Sigmoid colon (tissue), 7 donors: Measurements from ENCODE around the gene CPN2. TPM values are rescaled to one million over a fixed set of nuclear protein-coding genes. Genes with fewer than 3 reads are reported as not detected.

ENCODE experiments used
- DNase-seq: peaks from one replicate; pipeline ENCODE4 v3.0.0-alpha.2; 2019
- H3K27ac ChIP-seq, 4 donors: fragments of 200-600 bp; sonication (generic); one replicate each; pipeline ENCODE4 v1.5.1; 2016 to 2019; ENCODE audit warnings: mild to moderate bottlenecking in 1 of 4
- H3K27me3 ChIP-seq, 3 donors: fragments of 200-600 bp; sonication (generic); one replicate each; pipeline ENCODE4 v1.5.1; 2019; ENCODE audit warnings: mild to moderate bottlenecking in 1 of 3
- H3K36me3 ChIP-seq, 4 donors: fragments of 200-600 bp; sonication (generic); one replicate each; pipeline ENCODE4 v1.5.1; 2016 to 2019
- H3K4me1 ChIP-seq, 4 donors: fragments of 200-600 bp; sonication (generic); one replicate each; pipeline ENCODE4 v1.5.1; 2017 to 2019
- H3K4me3 ChIP-seq, 4 donors: fragments of 200-600 bp; sonication (generic); one replicate each; pipeline ENCODE4 v1.5.1; 2017 to 2019; ENCODE audit warnings: mild to moderate bottlenecking in 2 of 4, moderate library complexity in 1 of 4
- H3K9me3 ChIP-seq, 4 donors: fragments of 200-600 bp in 3 of 4; sonication (generic) in 3 of 4; one replicate each; pipeline versions ENCODE4 v1.5.1 to v1.6.1; 2013 to 2019
- EP300 ChIP-seq, 4 donors: sonication (generic); formaldehyde crosslinking; IDR thresholded peaks; one replicate each; pipeline ENCODE4 v1.6.1; 2017; ENCODE audit warnings: antibody characterized with exemption in 4 of 4
- POLR2A ChIP-seq, 2 donors: fragments of 450-650 bp; IDR thresholded peaks; one replicate each; pipeline ENCODE4 v1.6.1; 2016; ENCODE audit warnings: antibody characterized with exemption in 2 of 2, mild to moderate bottlenecking in 2 of 2, moderate library complexity in 2 of 2
- POLR2AphosphoS5 ChIP-seq, 4 donors: sonication (generic); formaldehyde crosslinking; IDR thresholded peaks; one replicate each; pipeline ENCODE4 v1.6.1; 2017; ENCODE audit warnings: antibody characterized with exemption in 4 of 4
- WGBS, 2 donors: extraction: QIAGEN DNeasy Blood & Tissue Kit; methylation state at CpG; one replicate each; pipeline ENCODE4 v1.1.7; 2013; 5-methylcytosine and 5-hydroxymethylcytosine counted together
- intact Hi-C: fragments of 100-400 bp; cut with DNase I; formaldehyde crosslinking; loops from one replicate; pipeline ENCODE4 v1.15.1; 2023
- polyA plus RNA-seq, 3 donors: library from polyadenylated mRNA; stranded (reverse); fragments of 200-250 nt; gene quantifications; one replicate each; pipeline ENCODE4 v1.2.3, GENCODE V29; 2013
- total RNA-seq, 4 donors: library from RNA; depleted of rRNA; stranded (reverse); fragments of >200 nt; gene quantifications; one replicate each; pipeline ENCODE4 v1.1.0, GENCODE V29; 2016
- TF ChIP-seq, protein P1 (sequence below), 4 experiments: fragments of 450-650 bp in 3 of 4; fragments of 200-600 bp in 1 of 4; IDR thresholded peaks; one replicate each; pipeline ENCODE4 v1.5.1; 2016 to 2019; ENCODE audit warnings: antibody characterized with exemption in 4 of 4, mild to moderate bottlenecking in 3 of 4, moderate library complexity in 2 of 4
- donor health status: healthy with polysubstance abuse.
- donor health status: Bipolar disorder and iron deficiency.
- donor health status: healthy.

CPN2 gene
- total and polyA plus RNA-seq, 7 donors, result 0.01 TPM; not detected in 6

DNA sequence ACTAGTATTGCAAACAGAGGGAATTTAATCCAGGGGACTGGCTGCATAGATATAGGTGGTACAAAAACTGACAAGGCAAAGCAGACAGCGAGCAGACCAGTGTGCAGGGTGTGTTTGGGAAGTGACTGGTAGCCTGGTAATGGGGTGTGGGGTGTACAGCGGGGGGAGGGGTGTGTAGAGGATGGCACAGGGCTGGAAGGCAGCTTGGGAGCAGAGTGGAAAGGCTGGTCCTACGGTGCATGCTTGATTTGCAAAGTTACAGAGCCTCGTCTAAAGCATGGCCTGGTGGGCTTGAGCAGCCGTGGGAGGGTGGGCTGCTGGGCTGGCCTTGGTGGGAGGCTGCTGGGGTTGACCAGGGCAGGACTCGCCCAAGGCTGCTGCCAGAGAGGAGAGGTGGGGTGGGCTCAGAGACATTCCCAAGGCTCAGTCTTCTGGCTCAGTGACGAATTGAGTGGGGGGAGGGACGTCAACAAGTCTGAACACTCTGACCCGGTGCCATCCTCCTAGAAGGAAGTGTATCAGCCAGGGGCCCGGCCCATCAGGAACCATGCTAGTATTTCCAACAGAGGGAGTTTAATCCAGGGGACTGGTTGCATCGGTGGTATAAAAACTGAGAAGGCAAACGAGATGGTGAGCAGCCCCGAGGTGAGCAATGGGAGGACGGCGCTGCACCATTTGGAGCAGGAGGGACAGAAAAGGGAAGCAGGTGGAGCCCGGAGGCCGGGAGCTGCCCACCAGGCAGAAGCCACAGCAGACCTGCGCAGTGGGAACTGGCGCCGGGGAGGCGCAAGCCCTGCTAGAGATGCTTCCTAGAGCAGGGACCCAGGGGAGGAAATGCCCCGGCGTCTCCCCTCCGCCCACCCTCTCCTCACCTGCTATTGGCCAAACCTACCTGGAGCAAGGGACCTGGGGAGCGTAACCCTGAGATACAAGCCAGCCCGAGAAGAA, 29.2 kb downstream of the CPN2 start:
- H3K4me1 ChIP-seq, result peaks cover 0 to 12% (median 11%) of the 10 kb centered on the region in 4 donors
- WGBS, 2 donors, result 86 to 87% methylated on average over 26 of the region's 26 CpGs
- no peaks in the 10 kb centered on the region for H3K9me3 ChIP-seq
- no peaks in the 10 kb centered on the region for H3K27me3 ChIP-seq
- H3K36me3 ChIP-seq, result no peaks in the 10 kb centered on the region
- no peak overlapping the region for H3K27ac ChIP-seq
- intact Hi-C loops, result no loop called here
- TF ChIP-seq POLR2AphosphoS5 (IDR thresholded peaks at IDR 0.05), result no peak
- TF ChIP-seq, protein P1, sequence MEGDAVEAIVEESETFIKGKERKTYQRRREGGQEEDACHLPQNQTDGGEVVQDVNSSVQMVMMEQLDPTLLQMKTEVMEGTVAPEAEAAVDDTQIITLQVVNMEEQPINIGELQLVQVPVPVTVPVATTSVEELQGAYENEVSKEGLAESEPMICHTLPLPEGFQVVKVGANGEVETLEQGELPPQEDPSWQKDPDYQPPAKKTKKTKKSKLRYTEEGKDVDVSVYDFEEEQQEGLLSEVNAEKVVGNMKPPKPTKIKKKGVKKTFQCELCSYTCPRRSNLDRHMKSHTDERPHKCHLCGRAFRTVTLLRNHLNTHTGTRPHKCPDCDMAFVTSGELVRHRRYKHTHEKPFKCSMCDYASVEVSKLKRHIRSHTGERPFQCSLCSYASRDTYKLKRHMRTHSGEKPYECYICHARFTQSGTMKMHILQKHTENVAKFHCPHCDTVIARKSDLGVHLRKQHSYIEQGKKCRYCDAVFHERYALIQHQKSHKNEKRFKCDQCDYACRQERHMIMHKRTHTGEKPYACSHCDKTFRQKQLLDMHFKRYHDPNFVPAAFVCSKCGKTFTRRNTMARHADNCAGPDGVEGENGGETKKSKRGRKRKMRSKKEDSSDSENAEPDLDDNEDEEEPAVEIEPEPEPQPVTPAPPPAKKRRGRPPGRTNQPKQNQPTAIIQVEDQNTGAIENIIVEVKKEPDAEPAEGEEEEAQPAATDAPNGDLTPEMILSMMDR (IDR thresholded peaks at IDR 0.05), result no peak
- no peak for TF ChIP-seq POLR2A (IDR thresholded peaks at IDR 0.05)
- no peak for TF ChIP-seq EP300 (IDR thresholded peaks at IDR 0.05)
- no peak overlapping the region for H3K4me3 ChIP-seq
- no peak for DNase-seq

DNA sequence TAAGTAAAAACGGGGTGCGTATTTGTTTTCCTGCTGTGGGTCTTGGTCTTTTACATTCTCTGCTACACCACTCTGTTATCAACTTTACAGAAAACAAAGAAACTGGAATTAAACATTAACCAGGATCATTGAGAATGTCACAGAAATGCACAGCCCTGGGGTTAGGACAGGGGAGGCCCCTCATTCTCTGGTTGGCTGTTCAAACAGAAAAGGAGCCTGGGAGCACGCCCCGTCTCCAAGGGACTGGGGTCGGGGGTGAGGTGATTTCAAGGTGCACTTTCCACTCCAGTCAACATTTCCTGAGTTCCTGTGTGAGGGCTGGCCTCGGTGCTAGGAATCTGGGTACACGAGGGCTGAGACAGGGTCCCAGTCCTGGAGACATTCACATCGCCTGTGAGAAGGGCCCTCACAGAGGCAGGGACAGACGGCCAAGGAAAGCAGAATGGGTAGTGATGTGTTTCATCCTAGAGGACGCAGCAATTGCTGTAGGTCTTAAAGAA, 30.3 kb downstream of the CPN2 start:
- DNase-seq, result no peak
- intact Hi-C loops, result no loop called here
- 31 to 69% methylated on average over 10 of the region's 10 CpGs for WGBS, 2 donors
- H3K4me3 ChIP-seq, result no peak overlapping the region
- H3K9me3 ChIP-seq, result no peaks in the 10 kb centered on the region
- peaks cover 0 to 16% (median 13%) of the 10 kb centered on the region in 4 donors for H3K4me1 ChIP-seq
- H3K36me3 ChIP-seq, result no peaks in the 10 kb centered on the region
- H3K27ac ChIP-seq, result no peak overlapping the region
- TF ChIP-seq POLR2A (IDR thresholded peaks at IDR 0.05) (no peak), EP300 (IDR thresholded peaks at IDR 0.05) (no peak), POLR2AphosphoS5 (IDR thresholded peaks at IDR 0.05) (no peak)
- TF ChIP-seq, protein P1 (IDR thresholded peaks at IDR 0.05), result no peak
- no peaks in the 10 kb centered on the region for H3K27me3 ChIP-seq

DNA sequence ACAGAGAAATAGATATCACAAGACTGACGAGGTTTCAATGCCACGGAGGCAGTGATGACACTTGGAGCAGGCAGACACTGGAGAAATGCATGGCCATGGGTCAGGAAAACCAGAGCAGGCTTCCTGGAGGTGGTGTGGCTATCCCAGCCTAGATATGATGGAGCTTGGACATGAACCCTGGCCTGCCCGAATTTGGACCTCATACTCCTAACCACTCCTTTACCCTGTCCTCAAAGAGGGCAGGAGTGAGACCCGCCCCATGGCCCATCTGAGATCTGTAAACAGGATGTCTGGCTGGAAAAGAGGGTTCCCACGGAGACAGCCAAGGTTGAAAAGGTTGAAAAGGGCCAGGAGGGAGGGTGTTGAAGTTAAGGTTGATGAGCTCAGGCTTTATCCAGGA, 31.0 kb downstream of the CPN2 start:
- no peaks in the 10 kb centered on the region for H3K9me3 ChIP-seq
- H3K4me1 ChIP-seq, result peaks cover 0 to 23% (median 18%) of the 10 kb centered on the region in 4 donors
- H3K36me3 ChIP-seq, result no peaks in the 10 kb centered on the region
- no peak overlapping the region for H3K27ac ChIP-seq
- TF ChIP-seq, protein P1 (IDR thresholded peaks at IDR 0.05), result no peak
- TF ChIP-seq POLR2AphosphoS5 (IDR thresholded peaks at IDR 0.05) (no peak), POLR2A (IDR thresholded peaks at IDR 0.05) (no peak), EP300 (IDR thresholded peaks at IDR 0.05) (no peak)
- no peak for DNase-seq
- no peaks in the 10 kb centered on the region for H3K27me3 ChIP-seq
- no peak overlapping the region for H3K4me3 ChIP-seq
- intact Hi-C loops, result no loop called here
- 55 to 76% methylated on average over 5 of the region's 5 CpGs for WGBS, 2 donors

DNA sequence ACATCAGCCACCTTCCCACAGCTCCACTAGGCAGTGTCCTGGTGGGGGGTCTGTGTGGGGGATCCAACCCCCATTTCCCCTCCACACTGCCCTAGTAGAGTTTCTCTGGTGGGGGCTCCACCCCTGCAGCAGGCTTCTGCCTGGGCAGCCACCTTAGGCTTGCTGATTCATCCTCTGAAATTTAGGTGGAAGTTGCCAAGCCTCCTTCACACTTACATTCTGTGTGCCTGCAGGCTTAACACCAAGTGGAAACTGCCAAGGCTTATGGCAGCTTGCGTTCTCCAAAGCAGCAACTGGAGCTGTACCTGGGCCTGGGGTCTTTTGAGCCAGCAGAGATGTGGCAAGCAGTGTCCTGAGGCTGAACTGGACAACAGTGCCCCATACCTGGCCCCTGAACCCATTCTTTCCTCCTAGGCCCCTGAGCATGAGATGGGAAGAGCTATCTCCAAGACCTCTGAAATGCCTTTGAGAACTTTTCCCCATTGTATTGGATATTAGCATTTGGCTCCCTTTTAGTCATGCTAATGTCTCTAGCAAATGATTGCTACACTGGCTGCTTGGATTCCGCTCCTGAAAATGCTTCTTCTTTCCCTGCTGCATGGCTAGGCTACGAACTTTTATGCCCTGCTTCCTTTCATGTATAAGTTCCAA, 32.5 kb downstream of the CPN2 start:
- H3K27me3 ChIP-seq, result no peaks in the 10 kb centered on the region
- TF ChIP-seq, protein P1 (IDR thresholded peaks at IDR 0.05), result no peak
- TF ChIP-seq POLR2A (IDR thresholded peaks at IDR 0.05) (no peak), EP300 (IDR thresholded peaks at IDR 0.05) (no peak), POLR2AphosphoS5 (IDR thresholded peaks at IDR 0.05) (no peak)
- intact Hi-C loops, result loop anchor here (5.0 kb wide), 1 partner anchor 651 kb away; no protein-coding TSS in a partner anchor
- WGBS, 2 donors, result 94 to 95% methylated on average over 3 of the region's 3 CpGs
- no peaks in the 10 kb centered on the region for H3K36me3 ChIP-seq
- no peak overlapping the region for H3K27ac ChIP-seq
- peaks cover 0 to 29% (median 22%) of the 10 kb centered on the region in 4 donors for H3K4me1 ChIP-seq
- DNase-seq, result no peak
- no peaks in the 10 kb centered on the region for H3K9me3 ChIP-seq
- no peak overlapping the region for H3K4me3 ChIP-seq
